HFFc6 (cell line): ENCODE results near the gene TMCC1. TPM values are rescaled to one million over a fixed set of nuclear protein-coding genes. Genes with fewer than 3 reads are reported as not detected.
A peak's percentile ranks its signal among the peaks of the same experiment; 100 is the strongest.
"Not testable (repeated sequence)": the region's sequence is repeated elsewhere in the genome, so short reads cannot be mapped to it uniquely, and the experiment has no call there.

Source experiments
- DNase-seq: peaks from one replicate; pipeline ENCODE4 v3.0.0-alpha.2; 2018
- H3K27ac Mint-ChIP-seq: 2 replicates; pipeline ENCODE4 v1.8.0; 2020; ENCODE audit warnings: mild to moderate bottlenecking, mixed read lengths
- H3K27me3 Mint-ChIP-seq: 2 replicates; pipeline ENCODE4 v1.8.0; 2021; ENCODE audit warnings: mild to moderate bottlenecking, moderate library complexity, mixed read lengths; ENCODE audit not compliant: insufficient read depth
- H3K36me3 Mint-ChIP-seq: 2 replicates; pipeline ENCODE4 v1.8.0; 2021; ENCODE audit warnings: low read depth, mixed read lengths
- H3K4me1 Mint-ChIP-seq: 2 replicates; pipeline ENCODE4 v1.8.0; 2020; ENCODE audit warnings: low read depth, mixed read lengths
- H3K4me3 Mint-ChIP-seq: 2 replicates; pipeline ENCODE4 v1.8.0; 2020; ENCODE audit warnings: mild to moderate bottlenecking, moderate library complexity, mixed read lengths
- H3K9me3 Mint-ChIP-seq: 2 replicates; pipeline ENCODE4 v1.8.0; 2020; ENCODE audit warnings: mild to moderate bottlenecking, mixed read lengths
- total RNA-seq, 6 experiments: library from RNA; stranded (reverse); fragmentation: NEBNext Ultra II Directional; extraction: Animal tissue kit (Norgen Biotek cat#: 25700); gene quantifications; 2 replicates in 1 of 6; 3 replicates in 5 of 6; pipeline ENCODE4 v1.2.3, GENCODE V29; 2021
- TF ChIP-seq, protein P1 (sequence below): fragments of 200-600 bp; sonication (generic); IDR thresholded peaks from 2 replicates; pipeline ENCODE4 v1.5.0; 2021; ENCODE audit warnings: antibody characterized with exemption, mild to moderate bottlenecking

TMCC1 gene
- total RNA-seq, 6 experiments from 2014 or later, result 14.3 to 20.8 (median 16.7) TPM

- DNase-seq, result no peak
- Mint-ChIP-seq H3K36me3 (peaks cover 25% of the 10 kb centered on the region), H3K27ac (no peak overlapping the region), H3K4me3 (no peak overlapping the region), H3K4me1 (no peaks in the 10 kb centered on the region; the same call in 1 of the 2 replicates), H3K9me3 (peaks cover 27% of the 10 kb centered on the region), H3K27me3 (peaks cover 6% of the 10 kb centered on the region)
- TF ChIP-seq, protein P1, sequence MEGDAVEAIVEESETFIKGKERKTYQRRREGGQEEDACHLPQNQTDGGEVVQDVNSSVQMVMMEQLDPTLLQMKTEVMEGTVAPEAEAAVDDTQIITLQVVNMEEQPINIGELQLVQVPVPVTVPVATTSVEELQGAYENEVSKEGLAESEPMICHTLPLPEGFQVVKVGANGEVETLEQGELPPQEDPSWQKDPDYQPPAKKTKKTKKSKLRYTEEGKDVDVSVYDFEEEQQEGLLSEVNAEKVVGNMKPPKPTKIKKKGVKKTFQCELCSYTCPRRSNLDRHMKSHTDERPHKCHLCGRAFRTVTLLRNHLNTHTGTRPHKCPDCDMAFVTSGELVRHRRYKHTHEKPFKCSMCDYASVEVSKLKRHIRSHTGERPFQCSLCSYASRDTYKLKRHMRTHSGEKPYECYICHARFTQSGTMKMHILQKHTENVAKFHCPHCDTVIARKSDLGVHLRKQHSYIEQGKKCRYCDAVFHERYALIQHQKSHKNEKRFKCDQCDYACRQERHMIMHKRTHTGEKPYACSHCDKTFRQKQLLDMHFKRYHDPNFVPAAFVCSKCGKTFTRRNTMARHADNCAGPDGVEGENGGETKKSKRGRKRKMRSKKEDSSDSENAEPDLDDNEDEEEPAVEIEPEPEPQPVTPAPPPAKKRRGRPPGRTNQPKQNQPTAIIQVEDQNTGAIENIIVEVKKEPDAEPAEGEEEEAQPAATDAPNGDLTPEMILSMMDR, result no peak
These were observed 17.9 kb upstream of the TMCC1 start for GRCh38 chr3:129911261-129911861.

GRCh38 chr3:129909235-129909634 lies 15.7 kb upstream of the TMCC1 start:
- not testable (repeated sequence) for DNase-seq, H3K4me3 Mint-ChIP-seq, H3K27me3 Mint-ChIP-seq, H3K27ac Mint-ChIP-seq, H3K4me1 Mint-ChIP-seq
- Mint-ChIP-seq H3K36me3 (peaks cover 30% of the 10 kb centered on the region), H3K9me3 (peaks cover 28% of the 10 kb centered on the region)

DNA sequence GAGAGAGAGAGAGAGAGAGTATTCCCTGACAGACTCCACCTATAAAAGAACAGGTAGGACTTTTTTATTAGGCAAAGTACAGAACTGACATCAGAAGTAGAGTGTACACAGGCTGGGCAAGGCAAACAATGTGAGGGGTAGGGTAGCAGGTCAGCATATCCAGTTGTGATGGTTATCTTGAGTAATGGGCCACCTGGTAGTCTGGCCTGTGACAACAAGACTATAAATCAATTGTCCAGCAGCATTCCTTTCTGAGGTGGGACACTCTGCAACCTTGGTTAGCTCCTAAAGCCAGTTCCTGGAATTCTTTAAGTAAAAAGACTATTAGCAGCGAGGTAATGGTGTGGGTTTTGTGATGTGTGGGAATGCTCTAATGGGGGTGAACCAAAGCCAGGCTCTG lies 14.9 kb upstream of the TMCC1 start:
- DNase-seq, result no peak

GRCh38 chr3:129901272-129901671 lies 7.8 kb upstream of the TMCC1 start:
- H3K4me3 Mint-ChIP-seq, H3K4me1 Mint-ChIP-seq, H3K27ac Mint-ChIP-seq, DNase-seq, H3K27me3 Mint-ChIP-seq: not testable (repeated sequence)
- Mint-ChIP-seq H3K9me3 (peaks cover 32% of the 10 kb centered on the region), H3K36me3 (peaks cover 58% of the 10 kb centered on the region)

More for the DNA sequence above, 14.9 kb upstream of the TMCC1 start:
- Mint-ChIP-seq H3K4me3 (no peak overlapping the region), H3K27ac (no peak overlapping the region), H3K36me3 (peaks cover 37% of the 10 kb centered on the region), H3K27me3 (peaks cover 4% of the 10 kb centered on the region), H3K9me3 (peaks cover 28% of the 10 kb centered on the region), H3K4me1 (no peaks in the 10 kb centered on the region; the same call in 1 of the 2 replicates)
- TF ChIP-seq, protein P1, result no peak

DNA sequence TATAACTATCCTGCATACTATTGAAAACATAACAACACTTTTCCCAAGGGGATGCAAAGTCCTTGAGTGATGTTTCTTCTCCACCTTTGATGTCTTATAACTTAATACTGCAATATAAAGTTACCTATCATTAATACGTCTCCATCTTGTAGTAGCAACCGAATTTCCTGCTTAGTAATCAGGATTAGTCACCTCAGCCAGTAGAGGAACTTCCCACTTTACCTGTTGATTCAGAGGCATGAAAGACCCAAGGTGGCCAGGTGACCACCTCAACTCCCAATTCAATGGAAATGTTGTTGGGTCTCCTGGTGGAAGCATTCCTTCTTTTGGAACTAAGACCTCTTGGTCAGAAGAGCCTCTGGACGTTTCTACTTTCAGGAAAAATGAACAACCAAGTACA lies 3.5 kb upstream of the TMCC1 start:
- TF ChIP-seq, protein P1, result no peak
- Mint-ChIP-seq H3K27me3 (peaks cover 2% of the 10 kb centered on the region; the same call in 1 of the 2 replicates), H3K36me3 (peaks cover 31% of the 10 kb centered on the region), H3K27ac (no peak overlapping the region), H3K9me3 (peaks cover 13% of the 10 kb centered on the region), H3K4me3 (no peak overlapping the region), H3K4me1 (peaks cover 14% of the 10 kb centered on the region)
- DNase-seq, result no peak

DNA sequence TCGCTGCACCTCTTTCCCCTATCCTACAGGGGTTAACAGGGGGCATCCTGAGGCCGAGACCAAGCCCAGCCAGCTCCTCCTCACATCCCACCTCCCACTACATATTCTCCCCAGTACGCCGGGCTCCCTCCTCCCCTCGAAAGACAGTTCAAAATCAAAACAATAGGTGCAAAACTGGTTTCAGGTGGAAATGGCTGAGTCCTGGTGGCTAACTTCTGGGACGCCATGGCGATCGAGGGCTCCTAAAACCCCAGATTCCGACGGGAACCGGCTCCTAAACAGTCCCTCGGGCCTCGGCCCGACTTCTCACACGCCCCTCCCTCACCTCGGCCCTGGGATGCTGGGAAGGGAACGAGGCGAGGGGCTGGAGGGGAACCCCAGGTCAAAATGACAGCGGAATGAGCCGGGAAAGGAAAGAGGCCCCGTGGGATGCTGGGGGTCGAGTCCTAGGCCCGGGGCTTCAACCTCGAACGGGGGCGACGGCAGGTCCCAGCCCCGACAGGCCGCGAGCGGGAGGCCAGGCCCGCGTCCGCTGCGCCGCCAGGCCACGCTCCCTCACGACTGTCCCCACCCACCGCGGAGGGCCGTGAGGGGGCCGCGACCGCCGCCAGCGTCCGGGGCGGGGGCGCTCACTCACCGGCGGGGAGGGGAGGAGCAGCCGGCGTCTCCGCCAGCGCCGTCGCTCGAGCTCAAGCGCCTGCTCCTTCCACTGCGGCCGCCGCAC lies 492 bp downstream of the TMCC1 start:
- peak overlapping the region; percentile 94 for H3K4me3 Mint-ChIP-seq
- peaks cover 17% of the 10 kb centered on the region for H3K36me3 Mint-ChIP-seq
- H3K4me1 Mint-ChIP-seq, result peaks cover 50% of the 10 kb centered on the region
- H3K27ac Mint-ChIP-seq, result peak overlapping the region; percentile 76
- TF ChIP-seq, protein P1, result no peak
- H3K9me3 Mint-ChIP-seq, result no peaks in the 10 kb centered on the region; the same call in 1 of the 2 replicates
- peaks cover 4% of the 10 kb centered on the region; the same call in 1 of the 2 replicates for H3K27me3 Mint-ChIP-seq
- no peak for DNase-seq
